Mesendoderm (in vitro differentiated cells): ENCODE data around the gene KAT6B.
A peak's percentile ranks its signal among the peaks of the same experiment; 100 is the strongest.

Source experiments
- DNase-seq: peaks from one replicate; pipeline ENCODE4 v3.0.0; 2013
- H2AK5ac ChIP-seq: 2 replicates; pipeline ENCODE4 v1.6.1; 2013; ENCODE audit warnings: low read length, inconsistent platforms
- H2BK120ac ChIP-seq: 2 replicates; pipeline ENCODE4 v1.6.1; 2013; ENCODE audit warnings: low read depth, mild to moderate bottlenecking, low read length, moderate library complexity, mixed read lengths
- H2BK15ac ChIP-seq: replicated peaks from 2 replicates; pipeline ENCODE4 v1.6.1; 2013; ENCODE audit warnings: low read depth, mild to moderate bottlenecking, moderate library complexity
- H2BK5ac ChIP-seq: 2 replicates; pipeline ENCODE4 v1.6.1; 2013; ENCODE audit warnings: low read length, inconsistent platforms
- H3K18ac ChIP-seq: 2 replicates; pipeline ENCODE4 v1.6.1; 2013; ENCODE audit warnings: mild to moderate bottlenecking, low read length, mixed read lengths
- H3K23ac ChIP-seq: one replicate; pipeline ENCODE4 v1.6.1; 2013; ENCODE audit warnings: low read length
- H3K27ac ChIP-seq: 2 replicates; pipeline ENCODE4 v1.5.1; 2013; ENCODE audit warnings: low read depth, mild to moderate bottlenecking, inconsistent platforms, low read length, moderate library complexity
- H3K27me3 ChIP-seq: 2 replicates; pipeline ENCODE4 v1.6.1; 2013; ENCODE audit warnings: low read length, control low read depth, mild to moderate bottlenecking, inconsistent platforms; ENCODE audit not compliant: insufficient read depth, poor library complexity
- H3K36me3 ChIP-seq: 2 replicates; pipeline ENCODE4 v1.6.1; 2013; ENCODE audit warnings: low read length, inconsistent platforms; ENCODE audit not compliant: control insufficient read depth, insufficient read depth
- H3K4ac ChIP-seq: one replicate; pipeline ENCODE4 v1.6.1; 2013; ENCODE audit warnings: low read depth, mild to moderate bottlenecking, low read length, moderate library complexity
- H3K4me1 ChIP-seq: 2 replicates; pipeline ENCODE4 v1.6.1; 2013; ENCODE audit warnings: low read depth, low read length, inconsistent platforms; ENCODE audit not compliant: control insufficient read depth
- H3K4me2 ChIP-seq: 2 replicates; pipeline ENCODE4 v1.6.1; 2013; ENCODE audit warnings: low read length
- H3K4me3 ChIP-seq: 2 replicates; pipeline ENCODE4 v1.5.1; 2013; ENCODE audit warnings: mild to moderate bottlenecking, low read length
- H3K56ac ChIP-seq: one replicate; pipeline ENCODE4 v1.6.1; 2013; ENCODE audit warnings: low read length
- H3K79me1 ChIP-seq: 2 replicates; pipeline ENCODE4 v1.6.1; 2013; ENCODE audit warnings: low read length, inconsistent platforms
- H3K79me2 ChIP-seq: 2 replicates; pipeline ENCODE4 v1.6.1; 2013; ENCODE audit warnings: mild to moderate bottlenecking, low read length; ENCODE audit not compliant: control insufficient read depth, insufficient read depth
- H3K9ac ChIP-seq: 2 replicates; pipeline ENCODE4 v1.6.1; 2013; ENCODE audit warnings: low read length, inconsistent platforms
- H4K5ac ChIP-seq: one replicate; pipeline ENCODE4 v1.6.1; 2013; ENCODE audit warnings: low read length
- H4K8ac ChIP-seq: one replicate; pipeline ENCODE4 v1.6.1; 2013; ENCODE audit warnings: low read depth, mild to moderate bottlenecking, control low read depth, low read length, moderate library complexity
- WGBS: extraction: QIAGEN DNeasy Blood & Tissue Kit; methylation state at CpG from one replicate; pipeline ENCODE4 v1.1.7; 2013; ENCODE audit warnings: low lambda C conversion rate, missing lambda C conversion rate; ENCODE audit not compliant: insufficient coverage; ENCODE audit errors: extremely low coverage; 5-methylcytosine and 5-hydroxymethylcytosine counted together

KAT6B gene

DNA sequence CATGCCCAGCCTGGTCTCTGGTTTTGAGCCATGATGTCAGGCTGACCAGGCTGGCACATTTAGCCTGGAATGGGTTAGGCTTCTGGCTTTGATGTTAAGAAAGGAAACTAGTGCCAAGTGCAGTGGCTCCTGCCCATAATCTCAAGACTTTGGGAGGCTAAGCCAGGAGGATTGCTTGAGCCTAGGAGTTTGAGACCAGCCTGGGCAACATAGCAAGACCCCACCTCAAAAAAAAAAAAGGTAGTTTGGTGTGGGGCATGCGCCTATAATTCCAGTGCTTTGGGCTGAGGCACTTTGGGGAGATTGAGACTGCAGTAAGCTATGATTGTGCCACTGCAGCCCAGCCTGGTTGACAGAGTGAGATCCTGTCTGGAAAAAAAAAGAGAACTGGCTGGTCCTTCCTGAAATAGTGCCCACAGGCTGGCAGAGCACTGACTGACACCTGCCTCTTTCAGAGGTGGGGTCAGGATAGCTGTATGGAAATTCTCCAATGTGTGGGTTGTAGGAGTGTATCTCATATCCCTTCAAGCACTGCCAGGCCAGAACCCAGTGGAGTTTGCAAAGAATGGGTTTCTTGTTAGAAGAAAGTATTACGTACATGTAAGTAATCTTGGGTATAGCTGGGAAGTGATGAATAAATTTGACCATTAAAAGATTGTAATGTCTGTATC, 61.3 kb downstream of the KAT6B start:
- H3K23ac ChIP-seq, result no peak overlapping the region
- H2AK5ac ChIP-seq, result no peak overlapping the region
- H3K4ac ChIP-seq, result no peak overlapping the region
- H4K8ac ChIP-seq, result no peak overlapping the region
- H3K18ac ChIP-seq, result no peak overlapping the region
- H3K4me1 ChIP-seq, result no peaks in the 10 kb centered on the region
- no peaks in the 10 kb centered on the region for H3K27me3 ChIP-seq
- no peak overlapping the region for H2BK120ac ChIP-seq
- no peaks in the 10 kb centered on the region for H3K79me2 ChIP-seq
- no peak overlapping the region for H2BK5ac ChIP-seq
- H3K27ac ChIP-seq, result no peak overlapping the region
- H3K4me2 ChIP-seq, result no peak overlapping the region
- H3K4me3 ChIP-seq, result no peak overlapping the region
- no peak overlapping the region for H2BK15ac ChIP-seq
- no peak for DNase-seq
- no peaks in the 10 kb centered on the region for H3K36me3 ChIP-seq
- no peak overlapping the region for H3K56ac ChIP-seq
- WGBS, result no CpG with 5 or more reads among the region's 2 CpGs
- H3K9ac ChIP-seq, result no peak overlapping the region
- peaks cover 2% of the 10 kb centered on the region for H3K79me1 ChIP-seq
- H4K5ac ChIP-seq, result no peak overlapping the region

- peak; percentile 60 for DNase-seq
- H3K4me3 ChIP-seq, result no peak overlapping the region
- WGBS, result 100% methylated on average over 3 of the region's 6 CpGs
These were observed 62.7 kb downstream of the KAT6B start for GRCh38 chr10:74888962-74889661.

GRCh38 chr10:74889662-74889998, 63.2 kb downstream of the KAT6B start:
- Histone ChIP-seq H3K56ac (no peak overlapping the region), H2AK5ac (no peak overlapping the region), H3K4me3 (no peak overlapping the region), H3K4me1 (no peaks in the 10 kb centered on the region), H2BK15ac (no peak overlapping the region), H3K36me3 (no peaks in the 10 kb centered on the region), H3K23ac (no peak overlapping the region), H3K79me2 (no peaks in the 10 kb centered on the region), H3K9ac (no peak overlapping the region), H3K79me1 (peaks cover 2% of the 10 kb centered on the region), H3K4ac (no peak overlapping the region), H3K27me3 (no peaks in the 10 kb centered on the region), H4K8ac (no peak overlapping the region), H3K18ac (no peak overlapping the region), H3K4me2 (no peak overlapping the region), H2BK5ac (no peak overlapping the region), H2BK120ac (no peak overlapping the region), H3K27ac (no peak overlapping the region), H4K5ac (no peak overlapping the region)
- DNase-seq, result no peak

More at GRCh38 chr10:74888962-74889661, 62.7 kb downstream of the KAT6B start:
- no peak overlapping the region for H3K23ac ChIP-seq
- H3K56ac ChIP-seq, result no peak overlapping the region
- no peaks in the 10 kb centered on the region for H3K4me1 ChIP-seq
- H4K5ac ChIP-seq, result no peak overlapping the region
- no peak overlapping the region for H2BK120ac ChIP-seq
- H4K8ac ChIP-seq, result no peak overlapping the region
- no peak overlapping the region for H3K4me2 ChIP-seq
- H3K27me3 ChIP-seq, result no peaks in the 10 kb centered on the region
- no peak overlapping the region for H3K27ac ChIP-seq
- no peak overlapping the region for H3K4ac ChIP-seq
- no peaks in the 10 kb centered on the region for H3K79me2 ChIP-seq
- H3K18ac ChIP-seq, result no peak overlapping the region
- no peak overlapping the region for H3K9ac ChIP-seq
- H2BK5ac ChIP-seq, result no peak overlapping the region
- H2BK15ac ChIP-seq, result no peak overlapping the region
- H3K79me1 ChIP-seq, result peaks cover 2% of the 10 kb centered on the region
- no peaks in the 10 kb centered on the region for H3K36me3 ChIP-seq
- H2AK5ac ChIP-seq, result no peak overlapping the region

DNA sequence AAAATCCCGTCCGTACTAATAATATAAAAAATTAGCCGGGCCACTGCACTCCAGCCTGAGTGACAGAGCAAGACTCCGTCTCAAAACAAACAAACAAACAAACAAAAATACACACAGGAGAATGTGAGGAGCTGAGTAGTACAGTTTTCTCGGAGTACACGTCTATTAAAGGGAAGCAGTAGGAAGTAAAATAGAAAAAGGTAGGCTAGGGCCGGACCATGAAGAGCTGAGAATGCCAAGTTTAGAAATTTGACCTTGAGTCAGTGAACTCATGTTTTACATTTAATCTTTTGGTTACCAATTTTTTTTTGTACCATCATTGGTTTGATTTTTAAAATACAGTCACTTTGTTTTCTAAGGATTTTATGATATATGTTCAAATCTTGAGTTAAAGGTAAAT, 64.1 kb downstream of the KAT6B start:
- Histone ChIP-seq H3K9ac (no peak overlapping the region), H3K79me2 (no peaks in the 10 kb centered on the region), H4K8ac (no peak overlapping the region), H3K4me3 (no peak overlapping the region), H3K4ac (no peak overlapping the region), H3K79me1 (peaks cover 2% of the 10 kb centered on the region), H4K5ac (no peak overlapping the region), H3K27ac (no peak overlapping the region), H3K56ac (no peak overlapping the region), H3K18ac (no peak overlapping the region), H2BK5ac (no peak overlapping the region), H3K4me1 (no peaks in the 10 kb centered on the region), H3K4me2 (no peak overlapping the region), H3K27me3 (no peaks in the 10 kb centered on the region), H2BK120ac (no peak overlapping the region), H2AK5ac (no peak overlapping the region), H3K36me3 (no peaks in the 10 kb centered on the region), H3K23ac (no peak overlapping the region), H2BK15ac (no peak overlapping the region)
- WGBS, result no CpG with 5 or more reads among the region's 7 CpGs
- DNase-seq, result no peak

- Histone ChIP-seq H2BK5ac (no peak overlapping the region), H3K36me3 (no peaks in the 10 kb centered on the region), H2AK5ac (no peak overlapping the region), H3K4me1 (no peaks in the 10 kb centered on the region), H2BK120ac (no peak overlapping the region), H3K18ac (no peak overlapping the region), H3K79me1 (peaks cover 2% of the 10 kb centered on the region), H3K27me3 (no peaks in the 10 kb centered on the region), H3K9ac (no peak overlapping the region), H3K4me2 (no peak overlapping the region), H3K79me2 (no peaks in the 10 kb centered on the region), H4K8ac (no peak overlapping the region), H3K4ac (no peak overlapping the region), H3K56ac (no peak overlapping the region), H3K23ac (no peak overlapping the region), H4K5ac (no peak overlapping the region), H3K4me3 (no peak overlapping the region), H2BK15ac (no peak overlapping the region), H3K27ac (no peak overlapping the region)
- no CpG with 5 or more reads among the region's 2 CpGs for WGBS
- DNase-seq, result no peak
These were observed 64.7 kb downstream of the KAT6B start for GRCh38 chr10:74891053-74891452.

- Histone ChIP-seq H3K4me1 (no peaks in the 10 kb centered on the region), H4K5ac (no peak overlapping the region), H3K56ac (no peak overlapping the region), H3K36me3 (no peaks in the 10 kb centered on the region), H3K27ac (no peak overlapping the region), H2BK120ac (no peak overlapping the region), H3K27me3 (no peaks in the 10 kb centered on the region), H2BK15ac (no peak overlapping the region), H3K79me2 (no peaks in the 10 kb centered on the region), H3K23ac (no peak overlapping the region), H3K18ac (no peak overlapping the region), H3K4me2 (no peak overlapping the region), H4K8ac (no peak overlapping the region), H2AK5ac (no peak overlapping the region), H3K4ac (no peak overlapping the region), H3K9ac (no peak overlapping the region), H3K4me3 (no peak overlapping the region), H3K79me1 (peaks cover 2% of the 10 kb centered on the region), H2BK5ac (no peak overlapping the region)
- WGBS, result no CpG with 5 or more reads among the region's 4 CpGs
- no peak for DNase-seq
These were observed 66.4 kb downstream of the KAT6B start for GRCh38 chr10:74892839-74893238.
